Measurements from ENCODE around the gene NKX2-3. TPM values are rescaled to one million over a fixed set of nuclear protein-coding genes. Genes with fewer than 3 reads are reported as not detected.

The NKX2-3 gene
- total and polyA plus RNA-seq, 4 donors, result not detected

DNA sequence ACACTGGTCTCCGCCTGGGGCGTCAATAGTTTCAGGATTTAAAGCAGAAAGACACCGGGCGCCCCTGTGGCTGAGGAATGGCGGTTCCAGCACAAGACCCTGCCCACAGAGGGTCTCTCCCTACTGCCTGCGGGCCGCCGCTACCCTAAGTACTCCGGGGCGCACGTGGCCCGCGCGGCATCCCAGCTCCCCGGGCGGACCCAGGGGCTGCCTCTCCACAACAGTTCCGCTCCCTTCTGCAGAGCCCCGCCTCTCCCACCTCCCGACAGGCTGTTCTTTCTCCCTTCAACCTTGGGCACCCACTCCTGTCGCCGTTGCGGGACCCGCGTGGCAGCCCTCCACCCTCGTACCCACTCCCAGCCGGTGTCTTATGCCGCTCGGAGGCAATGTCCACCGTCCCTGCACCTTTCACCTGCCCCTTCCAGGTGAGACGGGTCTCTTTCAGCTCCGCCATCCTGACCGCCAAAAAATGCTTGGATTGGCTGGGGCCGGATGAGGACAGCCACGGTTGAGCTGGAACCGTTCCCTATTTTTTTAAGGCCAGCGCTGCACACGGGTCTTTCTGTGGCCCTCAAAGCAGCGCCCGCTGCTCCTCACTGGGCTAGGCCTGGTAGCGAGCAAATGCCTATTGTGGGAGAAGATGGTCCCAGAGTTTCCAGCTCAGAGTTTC lies 1.6 kb upstream of the NKX2-3 start:
- H3K9ac ChIP-seq (ENCODE audit: insufficient read depth in 1 of 2, low read length in 2 of 2), result no peak overlapping the region
- H3K36me3 ChIP-seq (ENCODE audit: control insufficient read depth in 4 of 4, insufficient read depth in 4 of 4, low read length in 4 of 4), result no peaks in the 10 kb centered on the region
- DNase-seq (no peak), ATAC-seq (ENCODE audit: insufficient read depth, low FRiP score) (no peak)
- TF ChIP-seq, protein P1, sequence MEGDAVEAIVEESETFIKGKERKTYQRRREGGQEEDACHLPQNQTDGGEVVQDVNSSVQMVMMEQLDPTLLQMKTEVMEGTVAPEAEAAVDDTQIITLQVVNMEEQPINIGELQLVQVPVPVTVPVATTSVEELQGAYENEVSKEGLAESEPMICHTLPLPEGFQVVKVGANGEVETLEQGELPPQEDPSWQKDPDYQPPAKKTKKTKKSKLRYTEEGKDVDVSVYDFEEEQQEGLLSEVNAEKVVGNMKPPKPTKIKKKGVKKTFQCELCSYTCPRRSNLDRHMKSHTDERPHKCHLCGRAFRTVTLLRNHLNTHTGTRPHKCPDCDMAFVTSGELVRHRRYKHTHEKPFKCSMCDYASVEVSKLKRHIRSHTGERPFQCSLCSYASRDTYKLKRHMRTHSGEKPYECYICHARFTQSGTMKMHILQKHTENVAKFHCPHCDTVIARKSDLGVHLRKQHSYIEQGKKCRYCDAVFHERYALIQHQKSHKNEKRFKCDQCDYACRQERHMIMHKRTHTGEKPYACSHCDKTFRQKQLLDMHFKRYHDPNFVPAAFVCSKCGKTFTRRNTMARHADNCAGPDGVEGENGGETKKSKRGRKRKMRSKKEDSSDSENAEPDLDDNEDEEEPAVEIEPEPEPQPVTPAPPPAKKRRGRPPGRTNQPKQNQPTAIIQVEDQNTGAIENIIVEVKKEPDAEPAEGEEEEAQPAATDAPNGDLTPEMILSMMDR (IDR thresholded peaks at IDR 0.05; ENCODE audit: control extremely low read depth, extremely low read depth), result no peak
- peaks cover 0 to 29% (median 3%) of the 10 kb centered on the region in 5 donors for H3K4me1 ChIP-seq (ENCODE audit: control insufficient read depth in 5 of 5, insufficient read depth in 5 of 5, low read length in 5 of 5)
- peaks cover 30 to 96% (median 94%) of the 10 kb centered on the region in 3 donors for H3K27me3 ChIP-seq (ENCODE audit: control insufficient read depth in 3 of 3, insufficient read depth in 3 of 3, low read length in 2 of 3)
- no peak overlapping the region for H3K27ac ChIP-seq (ENCODE audit: low read depth in 1 of 2, low read length in 1 of 2)
- peaks cover 0 to 31% (median 0%) of the 10 kb centered on the region in 4 donors for H3K9me3 ChIP-seq (ENCODE audit: control insufficient read depth in 4 of 4, insufficient read depth in 3 of 4, low read length in 3 of 4)
- 7 to 11% methylated on average over 40 of the region's 40 CpGs for WGBS, 2 donors
- no peak overlapping the region for H3K4me3 ChIP-seq

DNA sequence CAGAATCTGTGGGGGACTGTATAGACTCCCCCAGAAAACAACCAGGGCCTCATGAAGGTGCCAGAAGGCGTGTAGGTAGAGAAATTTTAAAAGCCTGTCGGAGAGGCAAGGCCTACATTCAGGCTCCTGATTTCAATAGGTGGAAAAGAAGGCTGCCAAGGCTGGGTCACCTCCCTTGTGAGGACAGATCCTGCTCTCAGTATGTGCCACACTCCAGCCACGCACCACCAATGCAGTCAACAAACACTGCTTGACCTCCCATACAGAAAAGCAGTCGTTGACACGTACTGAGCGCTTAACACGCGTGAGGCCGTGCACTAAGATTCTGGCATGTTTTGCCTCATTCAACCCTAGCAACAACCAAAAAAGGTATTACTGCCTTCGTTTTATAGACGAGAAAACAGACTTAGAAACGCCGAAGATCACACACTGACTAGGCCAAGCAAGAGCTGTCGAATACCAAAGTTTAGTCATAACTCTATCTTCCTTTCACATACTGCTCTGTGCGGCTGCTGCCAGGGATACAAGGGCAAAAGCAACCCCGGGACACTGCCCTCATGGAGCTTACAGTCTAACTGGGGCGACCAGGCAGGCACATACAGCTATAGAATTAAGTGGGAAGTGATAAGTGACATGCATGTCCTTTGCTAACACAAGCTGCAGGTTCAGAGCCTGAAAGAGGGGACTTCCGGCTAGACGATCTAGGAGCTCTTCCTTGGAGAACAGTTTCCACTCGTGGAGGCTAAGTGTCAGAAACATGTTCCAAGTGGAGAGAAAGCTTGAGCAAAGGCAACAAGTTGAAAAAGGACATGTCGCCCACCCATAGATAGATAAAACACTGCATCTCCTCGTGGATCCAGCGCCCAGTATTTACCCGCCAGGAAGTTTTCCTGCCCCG lies 797 bp upstream of the NKX2-3 start:
- no peaks in the 10 kb centered on the region for H3K36me3 ChIP-seq (ENCODE audit: control insufficient read depth in 4 of 4, insufficient read depth in 4 of 4, low read length in 4 of 4)
- TF ChIP-seq, protein P1 (IDR thresholded peaks at IDR 0.05; ENCODE audit: control extremely low read depth, extremely low read depth), result no peak
- no peak for ATAC-seq (ENCODE audit: insufficient read depth, low FRiP score)
- no peak overlapping the region for H3K4me3 ChIP-seq
- no peak overlapping the region for H3K27ac ChIP-seq (ENCODE audit: low read depth in 1 of 2, low read length in 1 of 2)
- peaks cover 27 to 94% (median 92%) of the 10 kb centered on the region in 3 donors for H3K27me3 ChIP-seq (ENCODE audit: control insufficient read depth in 3 of 3, insufficient read depth in 3 of 3, low read length in 2 of 3)
- peaks cover 0 to 27% (median 0%) of the 10 kb centered on the region in 4 donors for H3K9me3 ChIP-seq (ENCODE audit: control insufficient read depth in 4 of 4, insufficient read depth in 3 of 4, low read length in 3 of 4)
- peaks cover 0 to 33% (median 3%) of the 10 kb centered on the region in 5 donors for H3K4me1 ChIP-seq (ENCODE audit: control insufficient read depth in 5 of 5, insufficient read depth in 5 of 5, low read length in 5 of 5)
- no peak for DNase-seq
- 37 to 40% methylated on average over 25 of the region's 25 CpGs for WGBS, 2 donors
- H3K9ac ChIP-seq (ENCODE audit: insufficient read depth in 1 of 2, low read length in 2 of 2), result no peak overlapping the region

DNA sequence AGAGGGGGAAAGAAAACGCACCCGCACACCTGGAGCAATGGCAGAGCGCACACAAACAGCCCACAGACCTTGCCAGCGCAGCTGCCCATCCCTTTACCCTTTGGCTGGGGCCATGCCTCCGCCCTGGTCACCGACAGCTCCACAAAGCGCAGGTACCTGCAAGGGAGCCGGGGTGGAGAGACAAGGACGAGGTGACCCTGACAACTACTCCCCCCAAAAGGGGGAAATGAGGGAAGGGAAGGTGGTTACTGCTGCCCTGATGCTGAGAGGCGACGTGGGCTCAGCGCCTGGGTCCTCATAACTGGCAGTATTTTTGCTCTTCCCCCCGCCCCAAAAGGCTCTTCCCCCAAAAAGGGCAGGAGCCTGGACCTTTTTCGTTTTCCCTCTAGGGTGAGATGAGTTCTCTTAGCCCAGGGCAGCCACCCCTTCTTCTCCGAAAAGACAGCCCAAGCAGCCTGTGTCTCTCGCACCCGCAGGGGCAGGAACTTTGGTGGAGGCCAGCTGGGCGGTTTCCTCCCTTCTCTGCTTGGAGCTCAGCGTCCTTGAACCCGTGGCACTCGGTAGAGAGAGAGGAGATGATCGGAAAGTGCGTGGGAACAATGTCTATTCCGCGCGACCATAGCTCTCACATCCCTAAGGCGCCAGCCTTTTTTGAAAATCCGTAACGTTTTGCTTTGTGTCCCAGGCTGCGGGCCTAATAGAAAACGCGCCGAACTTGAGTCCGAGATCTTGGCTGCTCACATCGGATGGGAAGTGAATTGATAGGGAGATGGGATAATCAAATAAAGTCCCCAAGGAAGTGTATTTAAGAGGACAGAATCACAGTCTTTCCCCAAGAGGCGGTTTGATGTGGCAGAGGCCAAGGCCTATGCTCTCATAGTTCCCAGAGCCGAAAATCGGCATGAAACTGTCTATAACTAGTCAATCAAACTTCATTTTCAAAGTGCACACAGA lies 1.0 kb downstream of the NKX2-3 start:
- H3K4me1 ChIP-seq (ENCODE audit: control insufficient read depth in 5 of 5, insufficient read depth in 5 of 5, low read length in 5 of 5), result peaks cover 0 to 36% (median 3%) of the 10 kb centered on the region in 5 donors
- H3K9ac ChIP-seq (ENCODE audit: insufficient read depth in 1 of 2, low read length in 2 of 2), result no peak overlapping the region
- no peaks in the 10 kb centered on the region for H3K36me3 ChIP-seq (ENCODE audit: control insufficient read depth in 4 of 4, insufficient read depth in 4 of 4, low read length in 4 of 4)
- no peak overlapping the region for H3K4me3 ChIP-seq
- ATAC-seq (ENCODE audit: insufficient read depth, low FRiP score) (no peak), DNase-seq (no peak)
- TF ChIP-seq, protein P1 (IDR thresholded peaks at IDR 0.05; ENCODE audit: control extremely low read depth, extremely low read depth), result no peak
- H3K27me3 ChIP-seq (ENCODE audit: control insufficient read depth in 3 of 3, insufficient read depth in 3 of 3, low read length in 2 of 3), result peaks cover 23 to 93% (median 88%) of the 10 kb centered on the region in 3 donors
- H3K27ac ChIP-seq (ENCODE audit: low read depth in 1 of 2, low read length in 1 of 2), result no peak overlapping the region
- 9% methylated on average over 38 of the region's 38 CpGs for WGBS, 2 donors
- H3K9me3 ChIP-seq (ENCODE audit: control insufficient read depth in 4 of 4, insufficient read depth in 3 of 4, low read length in 3 of 4), result peaks cover 0 to 23% (median 0%) of the 10 kb centered on the region in 4 donors
